HEK293 (cell line): ENCODE results near the gene SH3RF3.

Experiments
- EGR2 ChIP-seq: fragments of 450-650 bp; formaldehyde crosslinking; IDR thresholded peaks from 2 replicates; pipeline ENCODE4 v1.5.1; 2016; ENCODE audit warnings: low read depth, missing biosample characterization, missing genetic modification characterization
- KLF9 ChIP-seq: fragments of 450-650 bp; formaldehyde crosslinking; IDR thresholded peaks from 2 replicates; pipeline ENCODE4 v1.5.1; 2016; ENCODE audit warnings: missing biosample characterization, missing genetic modification characterization, low read depth
- MEIS1 ChIP-seq: sonication (generic); formaldehyde crosslinking; IDR thresholded peaks from 2 replicates; pipeline ENCODE4 v1.8.1; 2022; ENCODE audit warnings: missing genetic modification reagents, mild to moderate bottlenecking, borderline replicate concordance
- MZF1 ChIP-seq: fragments of 450-650 bp; formaldehyde crosslinking; IDR thresholded peaks from 2 replicates; pipeline ENCODE4 v1.5.1; 2017; ENCODE audit warnings: missing biosample characterization, missing genetic modification characterization, borderline replicate concordance
- PBX3 ChIP-seq: sonication (generic); formaldehyde crosslinking; IDR thresholded peaks from 2 replicates; pipeline ENCODE4 v1.8.1; 2022; ENCODE audit warnings: mild to moderate bottlenecking, moderate library complexity, missing genetic modification reagents
- YY1 ChIP-seq: fragments of 450-650 bp; formaldehyde crosslinking; IDR thresholded peaks from 2 replicates; pipeline ENCODE4 v1.5.1; 2018; ENCODE audit warnings: missing biosample characterization, missing genetic modification characterization
- ZBTB1 ChIP-seq: fragments of 450-650 bp; formaldehyde crosslinking; IDR thresholded peaks from 2 replicates; pipeline ENCODE4 v1.5.1; 2016; ENCODE audit warnings: missing biosample characterization, missing genetic modification characterization
- ZBTB21 ChIP-seq: fragments of 450-650 bp; formaldehyde crosslinking; IDR thresholded peaks from 2 replicates; pipeline ENCODE4 v1.5.1; 2017; ENCODE audit warnings: missing biosample characterization, missing genetic modification characterization
- ZBTB48 ChIP-seq: fragments of 450-650 bp; formaldehyde crosslinking; IDR thresholded peaks from 2 replicates; pipeline ENCODE4 v1.5.1; 2016; ENCODE audit warnings: missing biosample characterization, missing genetic modification characterization
- ZBTB6 ChIP-seq: fragments of 450-650 bp; formaldehyde crosslinking; IDR thresholded peaks from 2 replicates; pipeline ENCODE4 v1.5.1; 2017; ENCODE audit warnings: missing biosample characterization, missing genetic modification characterization
- ZNF10 ChIP-seq: fragments of 450-650 bp; formaldehyde crosslinking; IDR thresholded peaks from 2 replicates; pipeline ENCODE4 v1.5.1; 2017; ENCODE audit warnings: missing biosample characterization, missing genetic modification characterization
- ZNF16 ChIP-seq: fragments of 450-650 bp; formaldehyde crosslinking; IDR thresholded peaks from 2 replicates; pipeline ENCODE4 v1.5.1; 2016; ENCODE audit warnings: low read depth, missing biosample characterization, missing genetic modification characterization
- ZNF184 ChIP-seq: fragments of 450-650 bp; IDR thresholded peaks from 2 replicates; pipeline ENCODE4 v1.5.1; 2018; ENCODE audit warnings: missing biosample characterization, mild to moderate bottlenecking, missing genetic modification characterization
- ZNF19 ChIP-seq: fragments of 450-650 bp; formaldehyde crosslinking; IDR thresholded peaks from 2 replicates; pipeline ENCODE4; 2016; ENCODE audit warnings: missing biosample characterization, missing genetic modification characterization, low read depth
- ZNF214 ChIP-seq: fragments of 450-650 bp; formaldehyde crosslinking; IDR thresholded peaks from 2 replicates; pipeline ENCODE4 v1.5.1; 2017; ENCODE audit warnings: missing biosample characterization, mild to moderate bottlenecking, missing genetic modification characterization, borderline replicate concordance
- ZNF23 ChIP-seq: fragments of 450-650 bp; formaldehyde crosslinking; IDR thresholded peaks from 2 replicates; pipeline ENCODE4 v1.5.1; 2016; ENCODE audit warnings: missing biosample characterization, missing genetic modification characterization, borderline replicate concordance
- ZNF26 ChIP-seq: fragments of 450-650 bp; formaldehyde crosslinking; IDR thresholded peaks from 2 replicates; pipeline ENCODE4 v1.5.1; 2016; ENCODE audit warnings: missing biosample characterization, missing genetic modification characterization
- ZNF341 ChIP-seq: fragments of 450-650 bp; formaldehyde crosslinking; IDR thresholded peaks from 2 replicates; pipeline ENCODE4; 2016; ENCODE audit warnings: low read depth, missing biosample characterization, missing genetic modification characterization
- ZNF366 ChIP-seq: fragments of 450-650 bp; formaldehyde crosslinking; conservative IDR thresholded peaks from 2 replicates; pipeline ENCODE4 v1.5.1; 2016; ENCODE audit warnings: missing biosample characterization, missing genetic modification characterization
- ZNF37A ChIP-seq: fragments of 450-650 bp; IDR thresholded peaks from 2 replicates; pipeline ENCODE4 v1.5.1; 2018; ENCODE audit warnings: missing biosample characterization, missing genetic modification characterization
- ZNF398 ChIP-seq: fragments of 450-650 bp; formaldehyde crosslinking; IDR thresholded peaks from 2 replicates; pipeline ENCODE4 v1.5.1; 2017; ENCODE audit warnings: missing biosample characterization, missing genetic modification characterization
- ZNF423 ChIP-seq: fragments of 450-650 bp; formaldehyde crosslinking; IDR thresholded peaks from 2 replicates; pipeline ENCODE4 v1.5.1; 2016; ENCODE audit warnings: missing biosample characterization, missing genetic modification characterization
- ZNF629 ChIP-seq: fragments of 450-650 bp; formaldehyde crosslinking; IDR thresholded peaks from 2 replicates; pipeline ENCODE4 v1.5.1; 2017; ENCODE audit warnings: missing biosample characterization, missing genetic modification characterization
- ZNF654 ChIP-seq: fragments of 450-650 bp; formaldehyde crosslinking; IDR thresholded peaks from 2 replicates; pipeline ENCODE4 v1.5.1; 2016; ENCODE audit warnings: low read depth, missing biosample characterization, missing genetic modification characterization
- ZNF76 ChIP-seq: fragments of 450-650 bp; formaldehyde crosslinking; IDR thresholded peaks from 2 replicates; pipeline ENCODE4; 2016; ENCODE audit warnings: low read depth, missing biosample characterization, missing genetic modification characterization, borderline replicate concordance
- ZNF830 ChIP-seq: fragments of 450-650 bp; IDR thresholded peaks from 2 replicates; pipeline ENCODE4 v1.5.0; 2018; ENCODE audit warnings: missing biosample characterization, missing genetic modification characterization, low read depth, mild to moderate bottlenecking, moderate library complexity
- ZSCAN16 ChIP-seq: fragments of 450-650 bp; formaldehyde crosslinking; IDR thresholded peaks from 2 replicates; pipeline ENCODE4 v1.5.1; 2016; ENCODE audit warnings: missing biosample characterization, missing genetic modification characterization
- ZSCAN5A ChIP-seq: fragments of 450-650 bp; formaldehyde crosslinking; IDR thresholded peaks from 2 replicates; pipeline ENCODE4 v1.5.1; 2016; ENCODE audit warnings: missing biosample characterization, missing genetic modification characterization
- TF ChIP-seq, protein P1 (sequence below): fragments of 450-650 bp; formaldehyde crosslinking; IDR thresholded peaks from 2 replicates; pipeline ENCODE4 v1.5.1; 2017; ENCODE audit warnings: missing biosample characterization, mild to moderate bottlenecking, missing genetic modification characterization, moderate library complexity
- TF ChIP-seq, protein P2 (sequence below): fragments of 450-650 bp; formaldehyde crosslinking; IDR thresholded peaks from 2 replicates; pipeline ENCODE4 v1.5.1; 2016; ENCODE audit warnings: missing biosample characterization, missing genetic modification characterization

Gene SH3RF3

GRCh38 chr2:109213646-109214433 is 84.8 kb downstream of the SH3RF3 start (continued):
- no peak for TF ChIP-seq ZNF23
- TF ChIP-seq, protein P1, sequence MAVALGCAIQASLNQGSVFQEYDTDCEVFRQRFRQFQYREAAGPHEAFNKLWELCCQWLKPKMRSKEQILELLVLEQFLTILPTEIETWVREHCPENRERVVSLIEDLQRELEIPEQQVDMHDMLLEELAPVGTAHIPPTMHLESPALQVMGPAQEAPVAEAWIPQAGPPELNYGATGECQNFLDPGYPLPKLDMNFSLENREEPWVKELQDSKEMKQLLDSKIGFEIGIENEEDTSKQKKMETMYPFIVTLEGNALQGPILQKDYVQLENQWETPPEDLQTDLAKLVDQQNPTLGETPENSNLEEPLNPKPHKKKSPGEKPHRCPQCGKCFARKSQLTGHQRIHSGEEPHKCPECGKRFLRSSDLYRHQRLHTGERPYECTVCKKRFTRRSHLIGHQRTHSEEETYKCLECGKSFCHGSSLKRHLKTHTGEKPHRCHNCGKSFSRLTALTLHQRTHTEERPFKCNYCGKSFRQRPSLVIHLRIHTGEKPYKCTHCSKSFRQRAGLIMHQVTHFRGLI, result peak; percentile 49; the same call in 1 of the 2 replicates
- TF ChIP-seq ZNF654 (tag by site-specific recombination), result no peak
- peak; percentile 56 for TF ChIP-seq ZSCAN16 (tag by site-specific recombination)
- TF ChIP-seq ZNF26 (tag by site-specific recombination), result no peak
- no peak for TF ChIP-seq ZBTB6 (tag by site-specific recombination)
- no peak for TF ChIP-seq ZNF37A (tag by site-specific recombination)
- TF ChIP-seq MEIS1 (CRISPR knock-in tag), result no peak
- TF ChIP-seq ZNF830 (tag by site-specific recombination), result no peak
- no peak for TF ChIP-seq ZNF214 (tag by site-specific recombination)
- peak; percentile 23; the same call in 1 of the 2 replicates for TF ChIP-seq ZBTB48
- peak; percentile 44; the same call in 1 of the 2 replicates for TF ChIP-seq ZBTB1
- no peak for TF ChIP-seq YY1
- TF ChIP-seq ZSCAN5A (tag by site-specific recombination), result no peak
- TF ChIP-seq ZNF19 (tag by site-specific recombination), result no peak
- peak; percentile 85 for TF ChIP-seq ZNF341
- peak; percentile 69 for TF ChIP-seq ZNF398 (tag by site-specific recombination)
- TF ChIP-seq EGR2 (tag by site-specific recombination), result no peak
- 0 out of 2 replicates have a peak, but pooled peaks have one; percentile 40 for TF ChIP-seq ZBTB21
- no peak for TF ChIP-seq ZNF184 (tag by site-specific recombination)
- TF ChIP-seq KLF9 (tag by site-specific recombination), result peak; percentile 50; the same call in 1 of the 2 replicates
- peak; percentile 52; the same call in 1 of the 2 replicates for TF ChIP-seq ZNF76 (tag by site-specific recombination)
- peak; percentile 91 for TF ChIP-seq ZNF366 (tag by site-specific recombination)
- TF ChIP-seq PBX3 (CRISPR knock-in tag), result no peak; the same call in 1 of the 2 replicates
- peak; percentile 94 for TF ChIP-seq ZNF629 (tag by site-specific recombination)
- TF ChIP-seq, protein P2, sequence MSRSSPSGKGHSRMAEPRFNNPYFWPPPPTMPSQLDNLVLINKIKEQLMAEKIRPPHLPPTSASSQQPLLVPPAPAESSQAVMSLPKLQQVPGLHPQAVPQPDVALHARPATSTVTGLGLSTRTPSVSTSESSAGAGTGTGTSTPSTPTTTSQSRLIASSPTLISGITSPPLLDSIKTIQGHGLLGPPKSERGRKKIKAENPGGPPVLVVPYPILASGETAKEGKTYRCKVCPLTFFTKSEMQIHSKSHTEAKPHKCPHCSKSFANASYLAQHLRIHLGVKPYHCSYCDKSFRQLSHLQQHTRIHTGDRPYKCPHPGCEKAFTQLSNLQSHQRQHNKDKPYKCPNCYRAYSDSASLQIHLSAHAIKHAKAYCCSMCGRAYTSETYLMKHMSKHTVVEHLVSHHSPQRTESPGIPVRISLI (tag by site-specific recombination), result no peak
- peak; percentile 69; the same call in 1 of the 2 replicates for TF ChIP-seq MZF1 (tag by site-specific recombination)
- peak; percentile 56; the same call in 1 of the 2 replicates for TF ChIP-seq ZNF10 (tag by site-specific recombination)
- no peak for TF ChIP-seq ZNF16
- peak; percentile 99 for TF ChIP-seq ZNF423 (tag by site-specific recombination)
